Fibroblast of the aortic adventitia (primary cell): ENCODE data around the gene RAD9B. TPM values are rescaled to one million over a fixed set of nuclear protein-coding genes. Genes with fewer than 3 reads are reported as not detected.
"Not testable (repeated sequence)": the region's sequence is repeated elsewhere in the genome, so short reads cannot be mapped to it uniquely, and the experiment has no call there.

ENCODE experiments used
- DNase-seq: peaks from one replicate; pipeline ENCODE4 v3.0.0-alpha.2; 2010; ENCODE audit warnings: low read depth
- H3K4me3 ChIP-seq: 2 replicates; pipeline ENCODE4 v1.5.1; 2011; ENCODE audit warnings: low read depth, mild to moderate bottlenecking, control low read depth, low read length, moderate library complexity
- CTCF ChIP-seq: IDR thresholded peaks from 2 replicates; pipeline ENCODE4 v1.5.1; 2011; ENCODE audit warnings: mild to moderate bottlenecking, low read length, control low read depth, inconsistent platforms; ENCODE audit not compliant: insufficient read depth
- total RNA-seq: library from RNA; depleted of rRNA; stranded (reverse); fragments of >200 nt; gene quantifications from 2 replicates; pipeline ENCODE4 v1.2.3, GENCODE V29; 2012; ENCODE audit warnings: low replicate concordance

RAD9B gene
- total RNA-seq, 1 donor = 2.3 TPM

- no peak for DNase-seq
- no peak for TF ChIP-seq CTCF
- no peak overlapping the region for H3K4me3 ChIP-seq
Observed at GRCh38 chr12:110536834-110537604, 34.9 kb downstream of the RAD9B start.

DNA sequence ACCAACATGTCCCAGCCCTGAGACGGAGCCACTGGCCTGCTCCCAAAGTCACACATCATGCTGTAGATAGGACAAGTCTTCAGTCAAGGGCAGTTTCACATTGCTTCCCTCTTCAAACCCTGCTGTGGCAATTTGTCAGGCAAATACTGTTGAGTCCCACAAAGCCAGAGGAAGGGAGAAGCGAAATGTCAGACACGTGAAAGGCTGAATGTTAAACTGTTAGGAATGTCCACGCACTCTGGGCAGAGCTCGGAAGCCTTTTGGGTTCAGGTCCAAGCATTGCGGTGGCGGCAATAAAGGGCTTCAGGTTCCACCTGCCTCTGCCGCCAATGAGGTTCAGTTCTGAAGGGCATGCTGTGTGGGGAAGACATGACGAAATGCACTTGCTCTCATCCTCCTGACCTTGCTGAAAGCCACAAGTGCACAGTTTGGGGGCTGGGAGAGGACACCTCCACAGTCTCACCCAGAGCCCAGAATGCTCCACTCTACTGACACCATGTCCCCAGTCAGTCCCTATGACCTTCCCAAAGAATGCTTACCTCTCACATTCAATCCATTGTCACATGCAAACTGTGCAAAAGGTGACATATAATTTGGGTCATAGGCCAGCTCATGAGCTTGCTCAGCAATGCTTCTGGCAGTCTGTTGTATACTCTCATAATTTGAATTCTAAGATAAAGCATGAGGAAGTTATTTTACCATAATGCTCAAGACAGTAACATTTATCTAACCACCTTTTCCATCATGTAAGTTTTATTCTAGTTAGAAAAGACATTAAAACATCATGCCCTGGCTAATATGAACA is 35.7 kb downstream of the RAD9B start:
- no peak overlapping the region for H3K4me3 ChIP-seq
- DNase-seq = no peak
- no peak for TF ChIP-seq CTCF

DNA sequence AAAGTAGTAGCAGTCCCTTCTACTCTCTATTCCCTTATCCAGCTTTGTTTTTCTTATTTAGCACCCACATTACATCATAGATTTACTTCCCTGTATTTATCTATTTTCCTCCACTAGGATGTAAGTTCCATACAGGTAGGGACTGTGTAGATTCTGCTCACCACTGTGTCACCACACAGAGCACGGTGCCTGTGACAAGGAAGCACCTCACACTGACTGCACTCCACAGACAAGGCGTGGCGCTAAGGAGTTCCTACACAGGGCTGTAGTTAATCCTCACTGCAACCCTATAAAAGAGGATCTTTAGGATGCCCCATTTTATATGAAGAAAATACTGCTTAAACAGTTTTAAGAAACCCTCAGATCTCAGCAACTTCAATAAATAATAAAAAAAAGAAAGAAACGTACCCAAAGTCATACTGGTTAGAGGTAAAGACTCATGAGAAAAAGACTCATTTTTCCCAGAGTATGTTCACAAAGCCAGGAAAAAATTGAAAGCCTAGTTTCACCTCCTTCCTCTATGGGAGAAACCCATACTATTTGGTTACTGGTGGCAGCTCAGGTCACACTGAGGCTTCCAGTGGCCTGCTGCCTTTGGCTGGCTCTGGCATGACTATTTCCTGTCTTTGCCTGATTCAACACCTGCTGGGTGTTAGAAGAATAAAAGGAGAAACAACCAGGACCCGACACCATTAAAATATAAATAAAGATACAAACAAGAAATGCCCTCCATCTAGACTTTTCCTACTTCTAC is 36.9 kb downstream of the RAD9B start:
- TF ChIP-seq CTCF = no peak
- H3K4me3 ChIP-seq = no peak overlapping the region
- no peak for DNase-seq

GRCh38 chr12:110540048-110540447 is 37.9 kb downstream of the RAD9B start:
- no peak for TF ChIP-seq CTCF
- H3K4me3 ChIP-seq = no peak overlapping the region
- peak; percentile 41 for DNase-seq

GRCh38 chr12:110543252-110543959 is 41.3 kb downstream of the RAD9B start:
- no peak for TF ChIP-seq CTCF
- H3K4me3 ChIP-seq = no peak overlapping the region
- DNase-seq = peak; percentile 92

GRCh38 chr12:110543965-110544364 is 41.8 kb downstream of the RAD9B start:
- TF ChIP-seq CTCF = no peak
- no peak for DNase-seq
- H3K4me3 ChIP-seq = no peak overlapping the region

DNA sequence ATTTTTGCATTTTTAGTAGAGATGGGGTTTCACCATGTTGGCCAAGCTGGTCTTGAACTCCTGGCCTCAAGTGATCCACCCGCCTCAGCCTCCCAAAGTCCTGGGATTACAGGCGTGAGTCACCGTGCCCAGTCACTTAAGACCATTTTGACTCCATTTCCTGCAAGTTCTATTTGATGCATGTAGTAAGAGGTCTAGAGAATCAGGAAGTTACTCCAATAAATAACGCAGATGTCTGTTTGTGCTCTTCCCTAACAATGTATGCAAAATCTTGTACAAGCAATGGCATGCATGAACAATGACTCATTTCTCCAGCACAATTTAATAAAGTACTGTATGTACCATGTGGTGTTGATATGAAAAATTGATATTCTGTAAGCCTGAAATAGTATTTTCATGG is 43.1 kb downstream of the RAD9B start:
- not testable (repeated sequence) for H3K4me3 ChIP-seq
- peak; percentile 56 for DNase-seq
